GM13976 (cell line): ENCODE results near the gene AQP12A.
"Not testable (repeated sequence)": the region's sequence is repeated elsewhere in the genome, so short reads cannot be mapped to it uniquely, and the experiment has no call there.

Experiments
- DNase-seq: peaks from one replicate; pipeline ENCODE4 v3.0.0; 2012; ENCODE audit warnings: low spot score
- CTCF ChIP-seq: IDR thresholded peaks from 2 replicates; pipeline ENCODE4 v1.5.1; 2012; ENCODE audit warnings: borderline replicate concordance, mild to moderate bottlenecking; ENCODE audit not compliant: insufficient read depth; ENCODE audit errors: extremely low read depth, missing control alignments, control extremely low read depth
- in situ Hi-C: fragments of 300-500 bp; cut with MboI; formaldehyde crosslinking; loops from one replicate; pipeline ENCODE4 v1.12.0; 2022; ENCODE audit warnings: low sequenced_read_pairs, mixed read lengths, inconsistent platforms; ENCODE audit not compliant: unreplicated experiment

The AQP12A gene

GRCh38 chr2:240692583-240693561 is 1.2 kb downstream of the AQP12A start:
- DNase-seq = not testable (repeated sequence)

GRCh38 chr2:240694304-240694703 is 2.6 kb downstream of the AQP12A start:
- in situ Hi-C loops, DNase-seq: not testable (repeated sequence)

More at GRCh38 chr2:240692583-240693561, 1.2 kb downstream of the AQP12A start:
- in situ Hi-C loops = not testable (repeated sequence)

DNA sequence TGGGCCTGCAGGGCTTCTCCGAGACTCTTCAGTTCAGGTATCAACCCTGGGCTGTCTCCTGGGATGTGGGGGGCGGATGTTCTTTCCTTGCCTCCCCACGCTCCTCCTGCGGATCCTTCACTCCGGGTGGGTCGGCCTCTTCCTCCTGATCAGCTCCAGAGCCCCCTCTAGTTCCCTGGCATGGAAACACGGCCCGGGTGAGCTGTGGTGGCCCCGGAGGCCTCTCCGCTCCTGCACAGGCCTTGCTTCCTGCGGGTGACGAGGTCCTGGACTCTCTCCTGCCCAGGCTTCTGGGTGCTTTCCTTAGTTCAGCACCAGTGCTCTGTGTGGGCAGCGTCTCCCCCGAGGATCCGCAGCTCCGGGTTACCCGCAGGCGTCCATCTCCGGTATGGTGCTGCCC is 3.9 kb downstream of the AQP12A start:
- in situ Hi-C loops, DNase-seq: not testable (repeated sequence)

DNA sequence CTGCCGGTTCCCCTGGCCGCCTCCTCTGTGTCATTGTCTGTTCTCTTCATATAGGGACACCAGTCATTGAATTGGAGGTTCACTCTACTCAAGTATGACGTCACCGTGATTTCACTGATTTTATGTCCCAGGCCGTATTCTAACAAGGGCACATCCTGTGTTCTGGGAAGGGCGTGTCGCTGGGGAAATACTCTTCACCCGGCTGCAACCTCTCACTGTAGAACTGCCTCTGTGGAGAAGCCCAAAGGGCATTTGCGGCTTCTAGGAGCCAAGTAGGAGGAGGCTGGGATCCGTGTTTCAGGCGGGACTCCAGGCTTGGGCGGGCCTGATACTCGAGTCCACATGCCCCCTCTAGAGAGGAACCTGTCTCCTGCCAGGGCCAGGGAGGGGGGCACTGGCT is 4.8 kb downstream of the AQP12A start:
- in situ Hi-C loops, DNase-seq: not testable (repeated sequence)

- in situ Hi-C loops, DNase-seq: not testable (repeated sequence)
These were observed 7.3 kb downstream of the AQP12A start for GRCh38 chr2:240698852-240699561.

DNA sequence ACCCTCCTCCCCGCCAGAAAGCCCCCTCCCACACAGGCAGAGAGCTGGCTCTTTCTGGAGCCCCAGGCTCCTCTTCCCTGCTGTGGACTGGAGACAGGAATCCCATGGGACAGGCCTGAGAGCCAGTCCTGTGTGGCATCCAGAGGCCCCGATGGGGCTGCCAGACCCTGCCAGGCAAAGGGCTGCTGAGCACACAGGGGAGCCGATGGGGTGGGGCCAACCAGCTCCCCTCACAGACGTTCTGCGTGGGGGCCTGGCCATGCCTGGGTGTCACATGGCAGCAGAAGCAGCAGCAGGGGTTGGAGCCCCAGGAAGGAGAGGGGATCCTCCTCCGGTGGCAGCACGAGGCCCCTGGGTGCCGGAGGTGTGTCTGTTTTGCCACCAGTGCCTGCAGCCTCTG is 8.2 kb downstream of the AQP12A start:
- in situ Hi-C loops = loop anchor here (25.0 kb wide), 1 partner anchor 188 kb away; no protein-coding TSS in a partner anchor
- not testable (repeated sequence) for DNase-seq

GRCh38 chr2:240700616-240701015 is 8.9 kb downstream of the AQP12A start:
- DNase-seq = not testable (repeated sequence)
- in situ Hi-C loops = loop anchor here (25.0 kb wide), 1 partner anchor 188 kb away; no protein-coding TSS in a partner anchor

GRCh38 chr2:240701091-240701735 is 9.5 kb downstream of the AQP12A start:
- in situ Hi-C loops = loop anchor here (25.0 kb wide), 1 partner anchor 189 kb away; no protein-coding TSS in a partner anchor
- no peak for TF ChIP-seq CTCF
- DNase-seq = no peak

DNA sequence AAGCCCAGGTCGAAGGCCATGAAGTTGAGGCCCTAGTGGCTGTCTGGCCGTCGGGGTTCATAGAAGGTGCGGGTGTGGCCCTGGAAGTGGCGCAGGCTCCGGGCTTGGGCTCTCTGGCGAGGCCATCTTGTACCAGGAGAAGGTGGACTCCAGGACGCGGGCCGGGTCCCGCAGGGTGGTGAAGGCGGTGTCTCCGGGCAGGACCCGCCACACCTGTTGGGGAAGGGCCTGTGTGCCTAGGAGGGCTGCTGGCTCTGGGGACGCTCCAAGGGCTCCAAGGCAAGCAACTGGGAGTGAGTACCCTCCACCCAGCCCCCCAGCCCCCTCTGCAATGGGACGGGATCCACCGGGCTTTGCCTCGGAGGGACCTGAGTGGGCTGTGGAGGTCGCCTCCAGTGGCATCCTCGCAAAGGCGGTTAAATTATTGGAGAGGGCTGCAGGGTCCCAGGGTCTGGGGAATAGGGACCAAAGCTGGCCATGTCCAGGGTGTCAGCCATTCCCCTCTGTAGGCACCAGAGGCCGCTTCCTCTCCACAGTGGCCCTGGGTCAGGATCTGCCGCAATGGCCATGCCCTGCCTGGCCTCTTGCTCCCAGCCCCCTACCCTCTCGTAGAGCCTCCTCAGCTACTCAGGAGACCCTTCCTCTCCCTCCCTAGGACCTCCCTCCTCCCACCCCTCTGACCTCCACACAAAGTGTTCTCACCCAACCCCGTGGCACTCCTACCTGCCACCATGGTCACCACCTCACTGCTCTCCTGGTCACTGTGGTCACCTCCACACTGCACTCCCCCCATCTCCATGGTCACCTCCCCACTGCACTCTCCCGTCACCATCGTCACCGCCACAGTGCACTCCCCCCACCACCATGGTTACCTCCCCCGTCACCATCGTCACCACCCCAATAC is 10.3 kb downstream of the AQP12A start:
- no peak for DNase-seq
- TF ChIP-seq CTCF = no peak
- in situ Hi-C loops = loop anchor here (25.0 kb wide), 1 partner anchor 190 kb away; no protein-coding TSS in a partner anchor
